ENCODE data around the gene KMT2B. TPM values are rescaled to one million over a fixed set of nuclear protein-coding genes. Genes with fewer than 3 reads are reported as not detected.
"Not testable (repeated sequence)": the region's sequence is repeated elsewhere in the genome, so short reads cannot be mapped to it uniquely, and the experiment has no call there.

The KMT2B gene
- total RNA-seq, 4 donors from 2014 or later, result 7.5 to 33.7 (median 15.6) TPM

DNA sequence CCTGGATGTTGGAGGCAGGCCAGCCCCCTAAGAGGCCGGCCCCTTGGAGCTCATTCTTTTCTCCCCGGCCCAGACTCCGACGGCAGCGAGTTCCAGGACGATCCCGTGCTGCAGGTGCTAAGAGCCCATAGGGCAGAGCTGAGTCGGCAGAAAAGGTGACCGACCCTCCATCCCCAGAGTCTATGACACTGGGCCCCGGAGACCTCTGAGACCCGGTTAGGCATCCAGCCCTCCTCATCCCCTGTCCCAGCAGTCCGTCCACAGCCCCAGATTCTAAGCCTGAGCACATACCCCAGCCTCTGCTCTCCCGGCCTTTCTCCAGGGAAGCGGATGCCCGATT lies 50.2 kb downstream of the KMT2B start:
- DNase-seq, result no peak
- intact Hi-C loops (cut with DNase I), result loop anchor here (10.0 kb wide), 1 partner anchor 167 kb away; the partner anchor contains the start of gene LRFN3
- Histone ChIP-seq H3K4me1 (peaks cover 0 to 8% (median 0%) of the 10 kb centered on the region in 3 donors), H3K4me3 (no peak overlapping the region), H3K36me3 (peaks cover 0 to 64% (median 0%) of the 10 kb centered on the region in 3 donors), H3K9me3 (no peaks in the 10 kb centered on the region), H3K27me3 (no peaks in the 10 kb centered on the region), H3K27ac (no peak overlapping the region)
- TF ChIP-seq, protein P1, sequence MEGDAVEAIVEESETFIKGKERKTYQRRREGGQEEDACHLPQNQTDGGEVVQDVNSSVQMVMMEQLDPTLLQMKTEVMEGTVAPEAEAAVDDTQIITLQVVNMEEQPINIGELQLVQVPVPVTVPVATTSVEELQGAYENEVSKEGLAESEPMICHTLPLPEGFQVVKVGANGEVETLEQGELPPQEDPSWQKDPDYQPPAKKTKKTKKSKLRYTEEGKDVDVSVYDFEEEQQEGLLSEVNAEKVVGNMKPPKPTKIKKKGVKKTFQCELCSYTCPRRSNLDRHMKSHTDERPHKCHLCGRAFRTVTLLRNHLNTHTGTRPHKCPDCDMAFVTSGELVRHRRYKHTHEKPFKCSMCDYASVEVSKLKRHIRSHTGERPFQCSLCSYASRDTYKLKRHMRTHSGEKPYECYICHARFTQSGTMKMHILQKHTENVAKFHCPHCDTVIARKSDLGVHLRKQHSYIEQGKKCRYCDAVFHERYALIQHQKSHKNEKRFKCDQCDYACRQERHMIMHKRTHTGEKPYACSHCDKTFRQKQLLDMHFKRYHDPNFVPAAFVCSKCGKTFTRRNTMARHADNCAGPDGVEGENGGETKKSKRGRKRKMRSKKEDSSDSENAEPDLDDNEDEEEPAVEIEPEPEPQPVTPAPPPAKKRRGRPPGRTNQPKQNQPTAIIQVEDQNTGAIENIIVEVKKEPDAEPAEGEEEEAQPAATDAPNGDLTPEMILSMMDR (IDR thresholded peaks at IDR 0.05), result no peak
- no peak for TF ChIP-seq POLR2A (IDR thresholded peaks at IDR 0.05)
- 74 to 89% methylated on average over 3 to 6 of the region's 15 CpGs for WGBS, 2 donors

DNA sequence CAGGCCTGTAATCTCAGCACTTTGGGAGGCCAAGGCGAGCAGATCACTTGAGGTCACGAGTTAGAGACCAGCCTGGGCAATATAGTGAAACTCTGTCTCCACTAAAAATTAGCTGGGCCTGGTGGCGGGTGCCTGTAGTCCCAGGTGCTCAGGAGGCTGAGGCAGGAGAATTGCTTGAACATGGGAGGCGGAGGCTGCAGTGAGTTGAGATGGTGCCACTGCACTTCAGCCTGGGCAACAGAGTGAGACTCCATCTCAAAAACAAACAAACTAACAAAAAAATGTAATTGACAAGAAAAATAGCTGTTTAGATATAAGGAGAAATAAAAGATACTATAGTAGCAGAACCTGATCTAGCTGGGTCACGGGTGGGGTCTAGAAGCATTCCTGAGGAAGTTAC lies 54.6 kb downstream of the KMT2B start:
- Histone ChIP-seq H3K36me3 (peaks cover 0 to 21% (median 0%) of the 10 kb centered on the region in 3 donors), H3K4me1 (peaks cover 10 to 31% (median 13%) of the 10 kb centered on the region in 3 donors)
- DNase-seq; H3K27me3 ChIP-seq; H3K9me3 ChIP-seq; H3K4me3 ChIP-seq; intact Hi-C loops (cut with DNase I); H3K27ac ChIP-seq: not testable (repeated sequence)
- WGBS, 2 donors, result 73 to 91% methylated on average over 3 to 4 of the region's 5 CpGs

- DNase-seq, result no peak
- no peak overlapping the region for H3K4me3 ChIP-seq
- no peaks in the 10 kb centered on the region for H3K27me3 ChIP-seq
- intact Hi-C loops (cut with DNase I), result no loop called here
- peaks cover 10 to 31% (median 13%) of the 10 kb centered on the region in 3 donors for H3K4me1 ChIP-seq
- TF ChIP-seq POLR2A (IDR thresholded peaks at IDR 0.05), result no peak
- TF ChIP-seq, protein P1 (IDR thresholded peaks at IDR 0.05), result no peak
- H3K9me3 ChIP-seq, result no peaks in the 10 kb centered on the region
- H3K27ac ChIP-seq, result no peak overlapping the region
- 50 to 55% methylated on average over 9 of the region's 9 CpGs for WGBS, 2 donors
- peaks cover 0 to 20% (median 0%) of the 10 kb centered on the region in 3 donors for H3K36me3 ChIP-seq
Measured at GRCh38 chr19:35773020-35773806, 55.4 kb downstream of the KMT2B start.

DNA sequence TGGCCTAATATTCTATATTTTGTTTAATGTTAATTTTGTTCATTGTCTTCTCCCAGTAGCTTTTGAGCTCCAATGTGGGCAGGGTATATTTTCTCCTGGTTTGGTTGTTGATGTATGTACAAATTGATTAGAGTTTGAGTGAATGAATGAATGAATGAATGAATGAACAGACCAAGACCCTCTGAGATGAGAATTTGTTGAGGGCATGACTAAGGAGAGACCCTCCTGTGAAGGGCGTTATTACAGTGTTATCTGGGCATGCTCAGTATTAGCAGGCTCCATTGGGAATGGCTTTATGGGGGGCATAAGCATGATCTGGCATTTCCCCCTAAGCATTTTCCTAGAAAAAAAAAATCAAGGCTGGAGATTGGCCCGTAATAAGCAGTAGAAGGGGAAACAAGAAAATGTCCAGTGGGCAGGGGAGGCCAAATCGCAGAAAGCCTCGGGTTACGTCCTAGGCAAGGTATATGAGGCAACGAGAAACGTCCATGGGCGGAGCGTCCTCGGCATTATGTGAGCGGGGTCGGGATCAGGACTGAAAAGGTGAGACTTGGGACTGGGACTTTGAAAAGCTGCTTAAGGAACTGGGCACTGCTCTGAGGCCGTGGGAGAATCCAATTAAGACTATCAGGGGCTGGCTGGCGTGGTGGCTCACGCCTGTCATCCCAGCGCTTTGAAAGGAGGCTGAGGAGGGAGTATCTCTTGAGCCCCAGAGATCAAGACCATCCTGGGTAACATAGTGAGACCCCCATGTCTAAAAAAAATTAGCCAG lies 56.7 kb downstream of the KMT2B start:
- H3K27me3 ChIP-seq, result no peaks in the 10 kb centered on the region
- H3K27ac ChIP-seq, result no peak overlapping the region
- no peak for DNase-seq
- TF ChIP-seq, protein P1 (IDR thresholded peaks at IDR 0.05), result no peak
- TF ChIP-seq POLR2A (IDR thresholded peaks at IDR 0.05), result no peak
- WGBS, 2 donors, result 36 to 52% methylated on average over 16 of the region's 16 CpGs
- intact Hi-C loops (cut with DNase I), result no loop called here
- H3K36me3 ChIP-seq, result peaks cover 0 to 16% (median 0%) of the 10 kb centered on the region in 3 donors
- no peaks in the 10 kb centered on the region for H3K9me3 ChIP-seq
- H3K4me3 ChIP-seq, result peak overlapping the region; percentile 68 to 92 (median 84)
- H3K4me1 ChIP-seq, result peaks cover 10 to 31% (median 13%) of the 10 kb centered on the region in 3 donors

- intact Hi-C loops (cut with DNase I), result no loop called here
- H3K36me3 ChIP-seq, result peaks cover 0 to 18% (median 0%) of the 10 kb centered on the region in 3 donors
- H3K4me3 ChIP-seq, result peak overlapping the region; percentile 68 to 92 (median 84)
- H3K9me3 ChIP-seq, result no peaks in the 10 kb centered on the region
- no peak for TF ChIP-seq POLR2A (IDR thresholded peaks at IDR 0.05)
- TF ChIP-seq, protein P1 (IDR thresholded peaks at IDR 0.05), result no peak
- no peak for DNase-seq
- H3K4me1 ChIP-seq, result peaks cover 10 to 31% (median 13%) of the 10 kb centered on the region in 3 donors
- 23 to 26% methylated on average over 9 of the region's 9 CpGs for WGBS, 2 donors
- no peaks in the 10 kb centered on the region for H3K27me3 ChIP-seq
- H3K27ac ChIP-seq, result no peak overlapping the region
Measured at GRCh38 chr19:35775046-35775297, 57.2 kb downstream of the KMT2B start.
